ENCODE results near the gene YRDC.

DNA sequence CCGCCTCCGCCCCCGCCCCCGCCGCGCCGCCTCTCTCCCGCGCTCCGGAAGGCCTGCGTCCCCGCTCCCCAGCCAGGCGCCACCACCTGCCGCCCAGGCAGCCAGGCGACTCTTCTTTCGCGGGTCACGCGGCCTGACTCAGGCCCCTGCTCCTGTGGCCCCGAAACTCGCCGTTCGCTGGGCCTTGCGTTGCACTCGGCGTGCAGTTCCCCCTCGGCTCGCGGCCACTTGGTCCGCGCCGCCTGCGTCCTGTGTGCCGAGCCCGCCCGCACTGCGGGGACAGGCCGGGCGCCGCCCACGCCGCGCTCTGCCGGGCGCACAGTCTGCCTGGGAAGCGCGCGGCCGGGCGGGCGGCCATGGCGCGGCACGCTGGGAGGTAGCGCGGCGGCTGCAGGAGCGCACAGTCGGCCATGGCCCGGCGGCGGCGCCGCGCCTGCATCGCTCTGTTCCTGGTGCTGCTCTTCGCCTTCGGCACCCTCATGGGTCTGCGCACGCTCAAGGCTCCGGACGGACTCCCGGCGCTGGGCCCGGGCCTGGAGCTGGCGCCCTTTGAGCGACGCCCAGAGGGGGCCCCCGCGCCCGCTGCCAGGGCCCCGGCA, 14.1 kb downstream of the YRDC start, which contains the start of gene MANEAL:
- TF ChIP-seq, protein P1, sequence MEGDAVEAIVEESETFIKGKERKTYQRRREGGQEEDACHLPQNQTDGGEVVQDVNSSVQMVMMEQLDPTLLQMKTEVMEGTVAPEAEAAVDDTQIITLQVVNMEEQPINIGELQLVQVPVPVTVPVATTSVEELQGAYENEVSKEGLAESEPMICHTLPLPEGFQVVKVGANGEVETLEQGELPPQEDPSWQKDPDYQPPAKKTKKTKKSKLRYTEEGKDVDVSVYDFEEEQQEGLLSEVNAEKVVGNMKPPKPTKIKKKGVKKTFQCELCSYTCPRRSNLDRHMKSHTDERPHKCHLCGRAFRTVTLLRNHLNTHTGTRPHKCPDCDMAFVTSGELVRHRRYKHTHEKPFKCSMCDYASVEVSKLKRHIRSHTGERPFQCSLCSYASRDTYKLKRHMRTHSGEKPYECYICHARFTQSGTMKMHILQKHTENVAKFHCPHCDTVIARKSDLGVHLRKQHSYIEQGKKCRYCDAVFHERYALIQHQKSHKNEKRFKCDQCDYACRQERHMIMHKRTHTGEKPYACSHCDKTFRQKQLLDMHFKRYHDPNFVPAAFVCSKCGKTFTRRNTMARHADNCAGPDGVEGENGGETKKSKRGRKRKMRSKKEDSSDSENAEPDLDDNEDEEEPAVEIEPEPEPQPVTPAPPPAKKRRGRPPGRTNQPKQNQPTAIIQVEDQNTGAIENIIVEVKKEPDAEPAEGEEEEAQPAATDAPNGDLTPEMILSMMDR (IDR thresholded peaks at IDR 0.05), result no peak
- no peak for TF ChIP-seq POLR2A (IDR thresholded peaks at IDR 0.05)
- TF ChIP-seq EP300 (IDR thresholded peaks at IDR 0.05), result no peak
- no peak for TF ChIP-seq POLR2AphosphoS5 (IDR thresholded peaks at IDR 0.05)

Measured in gastroesophageal sphincter (tissue), 3 donors.